ENCODE results near the gene ST6GALNAC3. TPM values are rescaled to one million over a fixed set of nuclear protein-coding genes. Genes with fewer than 3 reads are reported as not detected.

The ST6GALNAC3 gene
- total and polyA plus RNA-seq, 2 experiments from 2014 or later, result 29.4 to 33.3 TPM

DNA sequence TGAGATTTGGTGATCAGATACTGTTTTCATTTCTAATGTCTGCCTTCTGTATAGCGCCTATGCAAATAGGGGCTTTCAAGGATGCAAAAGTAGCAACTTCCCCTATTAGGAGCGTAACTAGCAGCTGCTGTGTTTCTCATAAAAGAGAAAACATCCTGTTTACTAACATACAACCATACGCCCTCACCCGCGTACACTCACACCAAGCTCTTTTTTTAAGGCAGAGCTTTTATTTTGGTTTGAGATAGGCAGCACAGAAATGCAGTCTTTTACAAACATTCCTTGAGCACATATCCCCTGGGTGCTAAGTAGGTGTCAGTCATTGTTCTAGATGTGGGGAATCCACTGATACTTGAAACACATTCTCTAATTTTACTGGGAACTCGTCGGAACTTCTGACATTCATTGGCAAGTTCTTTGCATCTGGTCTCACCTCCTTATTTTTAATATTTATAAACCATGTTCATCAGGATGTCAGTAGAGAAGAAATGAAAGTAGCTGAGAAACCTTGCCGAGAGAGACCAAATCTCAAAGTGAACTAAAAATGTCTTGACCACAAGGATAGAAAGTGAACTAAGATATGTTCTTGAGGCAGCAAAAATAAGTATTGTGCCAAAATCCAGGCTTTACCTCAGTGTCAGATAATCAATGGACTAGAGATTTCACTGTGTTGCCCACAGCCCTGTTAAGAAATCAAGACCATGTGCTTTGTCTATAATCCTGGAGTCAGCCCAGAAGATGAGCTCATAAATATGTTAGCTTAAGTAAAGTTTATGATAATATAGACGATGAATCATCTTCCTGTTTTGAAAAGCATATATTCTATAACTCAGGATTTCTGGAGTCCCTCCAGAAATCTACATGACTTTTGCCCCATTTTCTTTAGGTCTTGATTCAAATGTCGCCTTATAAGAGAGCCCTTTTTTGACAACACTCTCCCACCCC, 350.9 kb downstream of the ST6GALNAC3 start:
- peak overlapping the region; percentile 46 for H3K4me2 ChIP-seq

DNA sequence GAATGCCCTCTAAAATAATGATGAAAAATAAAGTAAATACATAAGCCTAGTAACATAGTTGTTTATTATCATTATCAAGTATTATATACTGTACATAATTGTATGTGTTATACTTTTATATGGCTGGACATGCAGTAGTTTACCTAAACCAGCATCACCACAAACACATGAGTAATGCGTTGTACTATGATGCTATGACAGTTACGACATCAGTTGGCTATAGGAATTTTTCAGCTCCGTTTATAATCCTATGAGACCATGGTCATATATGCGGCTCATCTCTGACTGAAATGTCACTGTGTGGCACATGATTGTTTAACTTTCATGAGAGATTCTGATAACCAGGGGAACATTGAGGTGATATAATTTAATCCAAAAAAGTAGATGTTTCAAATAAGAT, 352.1 kb downstream of the ST6GALNAC3 start:
- Histone ChIP-seq H3K27ac (no peak overlapping the region), H2AFZ (no peak overlapping the region), H3K9me3 (ENCODE audit: low read depth) (no peaks in the 10 kb centered on the region), H3K27me3 (no peaks in the 10 kb centered on the region), H3K4me2 (no peak overlapping the region), H3K79me2 (no peaks in the 10 kb centered on the region), H3K9me2 (replicated peaks; ENCODE audit: insufficient read depth) (no peaks in the 10 kb centered on the region), H3K4me3 (no peak overlapping the region), H3K4me1 (ENCODE audit: insufficient read depth) (peaks cover 6% of the 10 kb centered on the region), H4K20me1 (ENCODE audit: insufficient read depth, poor library complexity, severe bottlenecking) (no peaks in the 10 kb centered on the region), H3K36me3 (replicated peaks; ENCODE audit: insufficient read depth, low read depth) (no peaks in the 10 kb centered on the region)
- no peak for DNase-seq (ENCODE audit: low spot score)
- TF ChIP-seq EZH2 (IDR thresholded peaks at IDR 0.05; ENCODE audit: borderline replicate concordance) (no peak), EZH2phosphoT487 (IDR thresholded peaks at IDR 0.05; ENCODE audit: low read depth, severe bottlenecking, unreplicated experiment) (no peak)
- 91% methylated on average over 4 of the region's 4 CpGs for WGBS (ENCODE audit: low lambda C conversion rate, missing lambda C conversion rate)

More for the DNA sequence above, 350.9 kb downstream of the ST6GALNAC3 start:
- H4K20me1 ChIP-seq (ENCODE audit: insufficient read depth, poor library complexity, severe bottlenecking), result no peaks in the 10 kb centered on the region
- no peaks in the 10 kb centered on the region for H3K36me3 ChIP-seq (replicated peaks; ENCODE audit: insufficient read depth, low read depth)
- no peaks in the 10 kb centered on the region for H3K79me2 ChIP-seq
- H3K4me3 ChIP-seq, result no peak overlapping the region
- H3K27me3 ChIP-seq, result no peaks in the 10 kb centered on the region
- DNase-seq (ENCODE audit: low spot score), result no peak
- 75% methylated on average over 10 of the region's 10 CpGs for WGBS (ENCODE audit: low lambda C conversion rate, missing lambda C conversion rate)
- H2AFZ ChIP-seq, result no peak overlapping the region
- peaks cover 6% of the 10 kb centered on the region for H3K4me1 ChIP-seq (ENCODE audit: insufficient read depth)
- H3K9me2 ChIP-seq (replicated peaks; ENCODE audit: insufficient read depth), result no peaks in the 10 kb centered on the region
- H3K27ac ChIP-seq, result peak overlapping the region; percentile 28
- TF ChIP-seq EZH2phosphoT487 (IDR thresholded peaks at IDR 0.05; ENCODE audit: low read depth, severe bottlenecking, unreplicated experiment) (no peak), EZH2 (IDR thresholded peaks at IDR 0.05; ENCODE audit: borderline replicate concordance) (no peak)
- TF ChIP-seq, protein P1, sequence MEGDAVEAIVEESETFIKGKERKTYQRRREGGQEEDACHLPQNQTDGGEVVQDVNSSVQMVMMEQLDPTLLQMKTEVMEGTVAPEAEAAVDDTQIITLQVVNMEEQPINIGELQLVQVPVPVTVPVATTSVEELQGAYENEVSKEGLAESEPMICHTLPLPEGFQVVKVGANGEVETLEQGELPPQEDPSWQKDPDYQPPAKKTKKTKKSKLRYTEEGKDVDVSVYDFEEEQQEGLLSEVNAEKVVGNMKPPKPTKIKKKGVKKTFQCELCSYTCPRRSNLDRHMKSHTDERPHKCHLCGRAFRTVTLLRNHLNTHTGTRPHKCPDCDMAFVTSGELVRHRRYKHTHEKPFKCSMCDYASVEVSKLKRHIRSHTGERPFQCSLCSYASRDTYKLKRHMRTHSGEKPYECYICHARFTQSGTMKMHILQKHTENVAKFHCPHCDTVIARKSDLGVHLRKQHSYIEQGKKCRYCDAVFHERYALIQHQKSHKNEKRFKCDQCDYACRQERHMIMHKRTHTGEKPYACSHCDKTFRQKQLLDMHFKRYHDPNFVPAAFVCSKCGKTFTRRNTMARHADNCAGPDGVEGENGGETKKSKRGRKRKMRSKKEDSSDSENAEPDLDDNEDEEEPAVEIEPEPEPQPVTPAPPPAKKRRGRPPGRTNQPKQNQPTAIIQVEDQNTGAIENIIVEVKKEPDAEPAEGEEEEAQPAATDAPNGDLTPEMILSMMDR (IDR thresholded peaks at IDR 0.05; ENCODE audit: poor library complexity), result no peak
- H3K9me3 ChIP-seq (ENCODE audit: low read depth), result no peaks in the 10 kb centered on the region

DNA sequence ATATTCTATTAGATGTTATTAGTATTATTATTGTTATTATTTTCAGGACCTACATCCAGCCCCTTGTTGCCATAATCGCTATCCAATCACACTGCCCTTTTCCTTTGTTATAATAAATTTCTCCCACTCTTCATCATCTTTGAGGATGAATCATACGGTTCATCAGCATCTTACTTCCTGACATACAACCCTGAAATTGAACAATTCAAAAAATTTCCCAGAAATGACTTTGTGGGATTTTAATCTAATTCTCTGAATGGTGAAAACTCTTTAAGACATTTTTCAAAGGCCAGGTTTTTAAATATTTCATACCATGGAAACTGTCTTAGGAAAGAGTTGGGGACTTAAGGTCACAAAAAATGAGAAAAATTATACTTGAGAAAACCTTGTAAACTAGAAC, 353.5 kb downstream of the ST6GALNAC3 start:
- Histone ChIP-seq H3K27me3 (no peaks in the 10 kb centered on the region), H3K9me2 (replicated peaks; ENCODE audit: insufficient read depth) (no peaks in the 10 kb centered on the region), H3K9me3 (ENCODE audit: low read depth) (no peaks in the 10 kb centered on the region), H3K4me3 (no peak overlapping the region), H3K36me3 (replicated peaks; ENCODE audit: insufficient read depth, low read depth) (no peaks in the 10 kb centered on the region), H2AFZ (no peak overlapping the region), H3K79me2 (no peaks in the 10 kb centered on the region), H4K20me1 (ENCODE audit: insufficient read depth, poor library complexity, severe bottlenecking) (no peaks in the 10 kb centered on the region), H3K4me2 (no peak overlapping the region), H3K4me1 (ENCODE audit: insufficient read depth) (no peaks in the 10 kb centered on the region), H3K27ac (no peak overlapping the region)
- WGBS (ENCODE audit: low lambda C conversion rate, missing lambda C conversion rate), result 98% methylated on average over 2 of the region's 2 CpGs
- no peak for DNase-seq (ENCODE audit: low spot score)
- TF ChIP-seq EZH2phosphoT487 (IDR thresholded peaks at IDR 0.05; ENCODE audit: low read depth, severe bottlenecking, unreplicated experiment) (no peak), EZH2 (IDR thresholded peaks at IDR 0.05; ENCODE audit: borderline replicate concordance) (no peak)
- TF ChIP-seq, protein P1 (IDR thresholded peaks at IDR 0.05; ENCODE audit: poor library complexity), result no peak

DNA sequence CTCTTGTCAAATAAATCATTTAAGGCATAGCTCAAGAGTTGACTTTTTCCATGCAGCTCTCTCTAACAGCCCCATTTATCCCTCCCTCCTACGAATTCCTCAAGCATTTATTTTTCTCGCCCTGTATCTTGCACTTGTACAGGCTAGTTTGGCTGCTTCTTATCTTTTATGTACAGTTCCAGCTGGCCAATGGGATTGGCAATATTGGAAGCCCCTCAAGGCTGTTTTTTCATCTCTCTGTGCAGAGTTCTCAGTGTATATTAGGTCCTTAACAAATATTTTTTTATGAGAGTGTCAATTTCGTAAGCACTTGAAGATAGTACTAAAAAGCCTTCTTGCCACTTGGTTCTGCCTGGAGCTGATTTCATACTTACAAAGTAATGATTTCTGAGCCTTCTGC, 356.0 kb downstream of the ST6GALNAC3 start:
- Histone ChIP-seq H3K9me2 (replicated peaks; ENCODE audit: insufficient read depth) (no peaks in the 10 kb centered on the region), H3K4me1 (ENCODE audit: insufficient read depth) (peaks cover 15% of the 10 kb centered on the region), H3K79me2 (no peaks in the 10 kb centered on the region), H3K27ac (no peak overlapping the region), H3K9me3 (ENCODE audit: low read depth) (no peaks in the 10 kb centered on the region), H3K27me3 (no peaks in the 10 kb centered on the region), H3K4me2 (no peak overlapping the region), H4K20me1 (ENCODE audit: insufficient read depth, poor library complexity, severe bottlenecking) (no peaks in the 10 kb centered on the region), H2AFZ (no peak overlapping the region), H3K4me3 (no peak overlapping the region), H3K36me3 (replicated peaks; ENCODE audit: insufficient read depth, low read depth) (no peaks in the 10 kb centered on the region)
- WGBS (ENCODE audit: low lambda C conversion rate, missing lambda C conversion rate), result 64% methylated on average over 3 of the region's 3 CpGs
- no peak for DNase-seq (ENCODE audit: low spot score)
- TF ChIP-seq EZH2phosphoT487 (IDR thresholded peaks at IDR 0.05; ENCODE audit: low read depth, severe bottlenecking, unreplicated experiment) (no peak), EZH2 (IDR thresholded peaks at IDR 0.05; ENCODE audit: borderline replicate concordance) (no peak)
- TF ChIP-seq, protein P1 (IDR thresholded peaks at IDR 0.05; ENCODE audit: poor library complexity), result no peak

Data from hepatocyte (in vitro differentiated cells).